Esophagus (tissue), 2 donors: ENCODE data around the gene SMCO2. TPM values are rescaled to one million over a fixed set of nuclear protein-coding genes. Genes with fewer than 3 reads are reported as not detected.

Source experiments
- H3K27ac ChIP-seq, 2 donors: one replicate each; pipeline ENCODE4 v1.5.1; 2013; ENCODE audit warnings: low read depth in 2 of 2, mild to moderate bottlenecking in 2 of 2, inconsistent platforms in 1 of 2, low read length in 1 of 2, moderate library complexity in 1 of 2
- H3K27me3 ChIP-seq, 2 donors: one replicate each; pipeline ENCODE4 v1.6.1; 2013; ENCODE audit warnings: low read length in 2 of 2, control low read depth in 1 of 2, mild to moderate bottlenecking in 1 of 2; ENCODE audit not compliant: insufficient read depth in 2 of 2, control insufficient read depth in 1 of 2
- H3K36me3 ChIP-seq, 2 donors: one replicate each; pipeline ENCODE4 v1.6.1; 2013; ENCODE audit warnings: low read length in 1 of 2; ENCODE audit not compliant: control insufficient read depth in 2 of 2, insufficient read depth in 2 of 2
- H3K4me1 ChIP-seq, 2 donors: one replicate each; pipeline ENCODE4 v1.6.1; 2013; ENCODE audit warnings: low read length in 1 of 2; ENCODE audit not compliant: control insufficient read depth in 2 of 2, insufficient read depth in 2 of 2
- H3K4me3 ChIP-seq, 2 donors: one replicate each; pipeline ENCODE4 v1.5.1; 2013; ENCODE audit warnings: low read length in 2 of 2, mild to moderate bottlenecking in 2 of 2, low read depth in 1 of 2, moderate library complexity in 1 of 2
- H3K9me3 ChIP-seq, 2 donors: one replicate each; pipeline ENCODE4 v1.6.1; 2013; ENCODE audit warnings: mild to moderate bottlenecking in 2 of 2, low read depth in 1 of 2, low read length in 1 of 2, moderate library complexity in 1 of 2; ENCODE audit not compliant: control insufficient read depth in 2 of 2, insufficient read depth in 1 of 2
- WGBS, 2 donors: extraction: QIAGEN DNeasy Blood & Tissue Kit; methylation state at CpG; one replicate each; pipeline ENCODE4 v1.1.7; 2013; 5-methylcytosine and 5-hydroxymethylcytosine counted together
- polyA plus RNA-seq, 2 donors: library from polyadenylated mRNA; stranded (reverse); fragments of 200-250 nt; gene quantifications; one replicate each; pipeline ENCODE4 v1.2.3, GENCODE V29; 2013
- donor health status: healthy with polysubstance abuse.
- donor health status: Bipolar disorder and iron deficiency.

Gene SMCO2
- polyA plus RNA-seq, 2 donors, result 0.66 to 1.6 TPM

DNA sequence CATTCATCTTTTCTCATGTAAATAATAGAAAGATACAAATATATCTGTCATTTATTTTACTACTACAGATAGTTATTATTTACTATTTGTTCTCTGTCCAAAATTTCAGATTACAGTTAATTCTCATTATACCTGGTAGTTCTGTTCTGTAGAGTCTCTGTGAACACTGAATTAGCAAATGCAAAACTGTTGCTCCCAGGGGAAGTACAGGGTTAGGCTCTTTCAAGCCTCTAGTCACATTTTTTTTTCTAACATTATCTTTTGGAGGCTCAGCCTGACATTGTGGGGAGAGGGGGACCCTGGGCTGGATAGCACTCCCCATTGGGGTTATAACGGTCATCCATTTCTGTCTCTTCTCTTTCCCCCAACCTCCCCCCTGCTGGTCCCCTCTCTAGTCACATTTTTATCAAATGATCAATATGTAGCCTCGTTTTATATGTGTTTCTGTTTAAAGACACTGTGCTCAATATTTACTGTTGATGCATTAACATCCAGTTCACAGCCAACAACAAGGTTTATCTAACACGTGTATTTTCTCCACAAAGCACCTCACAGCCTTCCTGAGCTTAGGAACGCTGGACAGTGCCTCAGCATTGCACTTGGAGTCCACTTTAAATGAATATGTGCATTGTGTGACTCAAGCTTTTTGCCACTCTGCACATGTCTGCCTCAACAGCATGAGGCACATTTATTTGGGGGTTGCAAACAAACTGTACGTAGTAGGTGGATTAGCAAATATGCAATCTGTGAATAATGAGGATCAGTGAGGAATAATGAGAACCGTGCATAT is 4.7 kb downstream of the SMCO2 start:
- no peaks in the 10 kb centered on the region for H3K36me3 ChIP-seq
- H3K4me3 ChIP-seq, result no peak overlapping the region
- H3K27me3 ChIP-seq, result no peaks in the 10 kb centered on the region
- no peaks in the 10 kb centered on the region for H3K9me3 ChIP-seq
- H3K27ac ChIP-seq, result no peak overlapping the region
- WGBS, 2 donors, result 65 to 70% methylated on average over 6 of the region's 6 CpGs
- H3K4me1 ChIP-seq, result no peaks in the 10 kb centered on the region

DNA sequence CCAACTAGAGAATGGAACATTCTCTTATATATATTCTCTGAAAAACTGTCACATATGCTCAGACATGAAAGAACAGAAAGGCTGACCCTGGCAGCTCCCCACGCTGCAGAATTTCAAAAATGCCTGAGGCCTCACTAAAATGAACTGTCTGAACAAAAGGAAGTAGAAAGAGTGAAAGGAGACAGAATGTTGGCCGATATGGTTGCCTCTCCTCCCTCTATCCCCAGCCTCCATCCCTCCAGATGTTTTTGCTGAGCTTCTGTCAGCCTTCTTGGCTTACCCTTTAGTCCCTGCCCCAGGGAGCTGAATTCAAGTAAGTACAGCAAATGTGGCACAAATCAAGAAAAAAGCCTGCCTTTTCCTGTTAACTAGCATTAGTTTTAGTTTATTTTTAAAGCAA is 6.9 kb downstream of the SMCO2 start:
- Histone ChIP-seq H3K9me3 (no peaks in the 10 kb centered on the region), H3K36me3 (no peaks in the 10 kb centered on the region), H3K4me1 (no peaks in the 10 kb centered on the region), H3K27me3 (no peaks in the 10 kb centered on the region), H3K27ac (no peak overlapping the region), H3K4me3 (no peak overlapping the region)
- 33 to 51% methylated on average over 2 of the region's 2 CpGs for WGBS, 2 donors

DNA sequence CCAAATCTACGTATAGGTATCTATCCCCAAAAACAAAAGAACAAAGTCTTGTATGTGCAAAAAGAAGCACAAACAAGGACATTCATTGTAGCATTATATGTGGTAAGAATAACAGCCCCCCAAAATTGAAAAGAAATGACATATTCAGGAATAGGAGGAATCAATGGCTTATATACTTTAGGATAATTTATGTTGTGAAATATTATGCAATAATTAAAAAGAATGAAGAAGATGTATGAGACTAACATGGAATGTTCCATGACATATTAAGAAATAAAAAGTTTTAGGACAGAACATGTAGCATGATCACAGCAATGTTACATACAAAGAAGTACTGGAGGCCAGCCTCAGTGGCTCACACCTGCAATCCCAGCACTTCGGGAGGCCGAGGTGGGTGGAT is 9.1 kb downstream of the SMCO2 start:
- no peaks in the 10 kb centered on the region for H3K9me3 ChIP-seq
- 93 to 98% methylated on average over 3 of the region's 3 CpGs for WGBS, 2 donors
- no peak overlapping the region for H3K27ac ChIP-seq
- H3K27me3 ChIP-seq, result no peaks in the 10 kb centered on the region
- no peaks in the 10 kb centered on the region for H3K36me3 ChIP-seq
- H3K4me3 ChIP-seq, result no peak overlapping the region
- no peaks in the 10 kb centered on the region for H3K4me1 ChIP-seq

DNA sequence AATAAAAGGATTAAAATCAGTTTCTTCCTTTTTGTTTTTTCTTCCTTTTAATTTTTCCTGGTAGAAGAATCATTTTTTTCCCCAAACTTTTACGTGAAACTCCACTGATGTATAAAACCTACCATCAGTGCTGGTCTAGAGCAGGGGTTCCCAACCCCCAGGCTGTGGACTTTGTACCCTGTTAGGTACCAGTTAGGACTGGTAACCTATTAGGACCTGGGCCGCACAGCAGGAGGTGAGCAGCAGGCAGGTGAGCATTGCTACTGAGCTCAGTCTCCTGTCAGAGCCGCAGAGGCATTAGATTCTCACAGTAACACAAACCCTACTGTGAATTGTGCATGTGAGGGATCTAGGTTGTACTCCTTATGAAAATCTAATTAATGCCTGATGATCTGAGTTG is 10.1 kb downstream of the SMCO2 start:
- H3K4me1 ChIP-seq, result no peaks in the 10 kb centered on the region
- H3K27ac ChIP-seq, result no peak overlapping the region
- H3K4me3 ChIP-seq, result no peak overlapping the region
- 91 to 97% methylated on average over 3 of the region's 3 CpGs for WGBS, 2 donors
- H3K36me3 ChIP-seq, result no peaks in the 10 kb centered on the region
- H3K27me3 ChIP-seq, result no peaks in the 10 kb centered on the region
- H3K9me3 ChIP-seq, result no peaks in the 10 kb centered on the region

DNA sequence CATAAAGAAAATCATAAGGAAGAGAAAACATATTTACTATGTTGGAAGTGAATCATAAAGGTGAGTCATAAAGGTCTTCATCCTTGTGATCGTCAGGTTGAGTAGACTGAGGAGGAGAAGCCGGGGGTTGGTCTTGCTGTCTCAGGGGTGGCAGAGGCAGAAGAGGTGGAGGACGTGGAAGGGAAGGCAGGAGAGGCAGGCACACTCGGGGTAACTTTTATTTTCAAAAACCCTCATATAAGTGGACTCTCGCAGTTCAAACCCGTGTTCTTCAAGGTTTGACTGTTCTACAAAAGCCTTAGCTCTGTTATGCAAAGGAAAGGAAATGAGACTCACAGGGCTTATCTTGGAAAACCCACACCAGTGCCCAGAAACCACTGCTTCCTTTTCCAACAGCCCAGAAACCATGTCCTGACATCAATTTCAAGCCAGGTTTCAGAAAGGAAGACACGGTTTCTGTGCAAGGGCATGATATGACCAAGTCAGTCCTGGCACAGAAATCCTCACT is 14.0 kb downstream of the SMCO2 start:
- Histone ChIP-seq H3K9me3 (no peaks in the 10 kb centered on the region), H3K4me3 (no peak overlapping the region), H3K27ac (no peak overlapping the region), H3K27me3 (no peaks in the 10 kb centered on the region), H3K36me3 (no peaks in the 10 kb centered on the region), H3K4me1 (peaks cover 0 to 2% of the 10 kb centered on the region in 2 donors)
- 51% methylated on average over 7 of the region's 7 CpGs for WGBS, 2 donors

DNA sequence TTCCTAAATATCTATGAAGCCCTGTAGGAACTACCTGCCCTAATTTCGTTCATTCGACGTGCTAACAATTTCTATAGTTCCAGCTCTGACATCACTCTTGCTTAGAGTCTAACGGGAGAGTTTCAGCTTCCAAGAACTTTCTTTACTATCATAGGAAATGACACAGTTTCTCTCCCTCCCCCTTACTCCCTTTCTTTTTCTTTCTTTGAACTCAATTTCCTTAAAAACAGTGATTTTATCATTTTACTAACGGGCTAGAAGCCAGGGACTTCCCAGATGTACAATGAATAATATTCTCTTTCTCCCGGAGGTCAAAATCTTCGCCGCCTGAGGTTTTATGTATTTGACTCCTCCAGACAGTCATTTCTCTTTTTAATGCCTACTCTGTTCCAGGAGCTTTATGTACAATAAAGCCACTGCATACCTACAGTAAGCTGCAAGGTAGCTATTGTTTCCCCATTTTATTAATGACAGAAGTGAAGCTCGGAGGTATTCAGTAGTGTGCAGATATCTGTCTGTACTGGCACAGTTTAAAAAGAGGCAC is 15.7 kb downstream of the SMCO2 start:
- Histone ChIP-seq H3K27me3 (no peaks in the 10 kb centered on the region), H3K4me1 (peaks cover 0 to 2% of the 10 kb centered on the region in 2 donors), H3K9me3 (no peaks in the 10 kb centered on the region), H3K27ac (no peak overlapping the region), H3K4me3 (no peak overlapping the region), H3K36me3 (no peaks in the 10 kb centered on the region)
- 12 to 28% methylated on average over 9 of the region's 9 CpGs for WGBS, 2 donors

DNA sequence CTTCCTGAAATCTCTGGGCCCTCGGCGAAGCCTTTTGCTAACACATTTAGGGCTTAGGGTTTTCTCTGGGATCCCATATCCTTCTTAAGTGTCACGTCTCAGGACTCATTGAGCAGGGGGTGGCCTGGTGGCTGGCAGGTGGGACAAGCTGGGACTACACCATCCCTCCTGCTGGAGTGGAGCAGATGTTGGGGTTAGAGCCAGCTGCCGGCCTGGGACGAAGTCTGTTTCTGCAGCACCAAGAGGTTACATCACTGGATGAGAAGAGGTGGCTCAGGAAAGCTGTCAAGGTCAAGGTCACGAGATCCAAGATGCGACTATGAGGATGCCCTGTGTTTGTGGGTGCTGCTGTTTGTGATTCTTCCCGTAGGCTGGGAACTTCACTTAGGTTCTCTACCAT is 16.3 kb downstream of the SMCO2 start:
- 63 to 72% methylated on average over 8 of the region's 8 CpGs for WGBS, 2 donors
- no peaks in the 10 kb centered on the region for H3K9me3 ChIP-seq
- no peak overlapping the region for H3K27ac ChIP-seq

DNA sequence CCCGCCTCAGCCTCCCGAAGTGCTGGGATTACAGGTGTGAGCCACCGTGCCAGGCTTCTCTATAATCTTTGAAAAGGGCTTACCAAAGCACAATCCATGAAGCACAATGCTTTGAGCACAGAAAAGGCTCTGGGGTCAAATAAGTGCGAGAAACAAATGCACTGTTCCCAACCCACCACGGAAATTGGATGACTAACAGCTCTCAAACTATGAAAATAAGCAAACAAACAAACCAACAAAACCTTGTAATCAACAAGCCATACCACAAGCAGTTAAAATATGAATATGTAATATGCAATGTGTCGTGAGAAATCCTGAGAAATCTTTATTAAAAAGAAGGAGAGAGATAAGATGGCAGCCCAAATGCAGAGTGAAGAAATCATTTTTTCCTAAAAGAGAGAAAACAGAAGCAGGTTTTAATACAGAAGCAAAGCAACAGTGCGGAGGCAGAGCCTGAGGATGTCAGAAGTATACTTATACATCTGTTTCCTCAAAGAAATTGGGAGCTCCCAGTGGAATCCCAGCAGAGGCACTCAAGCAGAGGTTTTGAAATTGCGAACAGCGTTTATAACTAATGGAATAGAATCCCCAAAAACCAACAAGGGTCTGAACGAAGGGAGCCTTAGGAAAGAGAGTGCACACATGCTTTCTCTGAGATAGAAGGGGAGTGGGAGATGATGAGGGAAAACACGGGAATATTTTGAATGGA is 17.1 kb downstream of the SMCO2 start:
- no peaks in the 10 kb centered on the region for H3K9me3 ChIP-seq
- no peaks in the 10 kb centered on the region for H3K36me3 ChIP-seq
- WGBS, 2 donors, result 75 to 78% methylated on average over 11 of the region's 11 CpGs
- peaks cover 0 to 2% of the 10 kb centered on the region in 2 donors for H3K4me1 ChIP-seq
- H3K4me3 ChIP-seq, result no peak overlapping the region
- H3K27ac ChIP-seq, result no peak overlapping the region
- H3K27me3 ChIP-seq, result no peaks in the 10 kb centered on the region

More for the DNA sequence above, 16.3 kb downstream of the SMCO2 start:
- H3K36me3 ChIP-seq, result no peaks in the 10 kb centered on the region
- H3K4me3 ChIP-seq, result no peak overlapping the region
- peaks cover 0 to 2% of the 10 kb centered on the region in 2 donors for H3K4me1 ChIP-seq
- no peaks in the 10 kb centered on the region for H3K27me3 ChIP-seq

DNA sequence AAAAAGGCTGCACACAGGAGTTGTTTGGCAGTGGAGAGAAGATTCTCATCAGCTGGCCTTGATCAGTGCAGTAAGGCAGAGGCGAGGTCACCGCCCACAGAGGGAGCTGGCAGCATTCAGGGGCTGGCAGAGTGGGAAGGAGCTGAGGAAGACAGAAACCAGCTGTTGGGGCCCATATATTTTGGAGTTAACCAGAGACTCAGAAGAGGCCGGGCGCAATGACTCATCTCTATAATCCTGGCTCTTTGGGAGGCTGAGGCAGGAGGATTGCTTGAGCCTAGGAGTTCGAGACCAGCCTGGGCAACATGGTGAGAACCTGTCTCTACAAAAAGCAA is 17.7 kb downstream of the SMCO2 start:
- 60 to 65% methylated on average over 5 of the region's 5 CpGs for WGBS, 2 donors

More for the DNA sequence above, 17.7 kb downstream of the SMCO2 start:
- Histone ChIP-seq H3K36me3 (no peaks in the 10 kb centered on the region), H3K9me3 (no peaks in the 10 kb centered on the region), H3K4me3 (no peak overlapping the region), H3K4me1 (peaks cover 0 to 2% of the 10 kb centered on the region in 2 donors), H3K27ac (no peak overlapping the region), H3K27me3 (no peaks in the 10 kb centered on the region)
